ENCODE measurements around the gene ZNF536. TPM values are rescaled to one million over a fixed set of nuclear protein-coding genes. Genes with fewer than 3 reads are reported as not detected.

ZNF536 gene
- total RNA-seq, 4 donors from 2014 or later, result 0.44 to 7.4 (median 0.88) TPM

DNA sequence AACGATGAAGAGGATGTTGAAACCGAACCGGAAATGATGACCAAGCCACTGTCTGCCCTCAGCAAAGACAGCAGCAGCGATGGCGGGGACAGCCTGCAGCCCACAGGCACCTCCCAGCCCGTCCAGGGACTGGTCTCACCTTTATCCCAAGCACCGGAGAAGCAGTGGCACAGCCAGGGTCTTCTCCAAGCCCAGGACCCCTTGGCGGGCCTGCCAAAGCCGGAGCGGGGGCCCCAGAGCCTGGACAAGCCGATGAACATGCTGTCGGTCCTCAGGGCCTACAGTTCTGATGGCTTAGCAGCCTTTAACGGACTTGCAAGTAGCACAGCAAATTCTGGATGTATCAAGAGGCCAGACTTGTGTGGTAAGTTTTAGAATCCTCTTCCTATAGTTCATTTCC lies 177.0 kb downstream of the ZNF536 start:
- no peak overlapping the region for H3K27ac ChIP-seq
- H3K4me3 ChIP-seq, result no peak overlapping the region
- no peaks in the 10 kb centered on the region for H3K27me3 ChIP-seq
- TF ChIP-seq POLR2A (IDR thresholded peaks at IDR 0.05) (no peak), CTCF (IDR thresholded peaks at IDR 0.05) (no peak)
- no peaks in the 10 kb centered on the region for H3K4me1 ChIP-seq
- no peak for DNase-seq
- H3K9me3 ChIP-seq, result no peaks in the 10 kb centered on the region
- 79 to 80% methylated on average over 2 to 12 of the region's 13 CpGs for WGBS, 2 donors
- intact Hi-C loops (cut with DNase I), result no loop called here
- H3K36me3 ChIP-seq, result no peaks in the 10 kb centered on the region

DNA sequence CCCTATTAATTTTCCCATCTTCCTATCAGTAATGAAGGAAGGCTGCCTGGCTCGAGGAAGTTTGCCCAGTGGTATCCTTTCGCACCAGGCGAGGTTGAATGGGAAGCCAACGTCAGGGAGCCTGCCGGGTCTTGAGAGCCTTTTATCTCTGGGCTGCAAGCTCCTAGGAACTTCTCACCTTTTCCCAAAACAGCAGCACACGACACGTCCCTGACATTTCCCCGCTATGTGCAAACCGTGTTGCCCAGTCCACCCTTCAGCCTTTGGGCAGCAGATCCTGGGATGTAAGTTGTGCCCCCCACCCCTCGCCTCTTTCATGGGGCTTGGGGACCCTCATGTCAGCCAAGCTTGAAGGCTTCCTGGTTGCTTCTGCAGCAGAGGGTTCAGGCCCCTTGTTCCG lies 179.1 kb downstream of the ZNF536 start:
- Histone ChIP-seq H3K27me3 (peaks cover 0 to 6% (median 0%) of the 10 kb centered on the region in 4 donors), H3K9me3 (no peaks in the 10 kb centered on the region), H3K4me1 (peaks cover 0 to 6% (median 0%) of the 10 kb centered on the region in 3 donors), H3K27ac (no peak overlapping the region), H3K36me3 (no peaks in the 10 kb centered on the region), H3K4me3 (no peak overlapping the region)
- 46 to 56% methylated on average over 7 to 11 of the region's 11 CpGs for WGBS, 2 donors
- TF ChIP-seq CTCF (IDR thresholded peaks at IDR 0.05) (no peak), POLR2A (IDR thresholded peaks at IDR 0.05) (no peak)
- intact Hi-C loops (cut with DNase I), result no loop called here
- DNase-seq, result no peak

DNA sequence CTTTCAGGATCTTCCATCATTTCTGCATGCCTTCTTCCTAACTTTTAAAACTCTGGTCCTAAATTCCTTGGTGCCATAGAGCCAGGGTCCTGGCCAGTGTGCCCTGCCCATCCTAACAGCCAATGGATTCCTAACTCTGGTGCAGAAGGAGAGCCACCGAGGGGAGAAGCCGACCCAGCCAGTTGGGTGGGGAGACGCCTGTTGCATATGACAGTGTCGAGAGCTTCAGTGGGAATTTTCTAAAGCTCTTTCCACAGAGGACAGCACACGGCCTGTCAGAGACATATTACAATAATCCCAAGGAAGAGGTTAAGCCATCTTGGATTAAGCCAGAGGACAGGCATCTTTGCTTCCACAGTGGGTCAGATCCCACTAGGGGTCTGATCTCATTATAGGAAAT lies 180.4 kb downstream of the ZNF536 start:
- H3K27ac ChIP-seq, result no peak overlapping the region
- no peak for DNase-seq
- H3K4me3 ChIP-seq, result no peak overlapping the region
- no peaks in the 10 kb centered on the region for H3K9me3 ChIP-seq
- no peaks in the 10 kb centered on the region for H3K36me3 ChIP-seq
- intact Hi-C loops (cut with DNase I), result no loop called here
- TF ChIP-seq POLR2A (IDR thresholded peaks at IDR 0.05) (no peak), CTCF (IDR thresholded peaks at IDR 0.05) (no peak)
- WGBS, 2 donors, result 79 to 94% methylated on average over 3 to 5 of the region's 5 CpGs
- H3K27me3 ChIP-seq, result peaks cover 0 to 6% (median 0%) of the 10 kb centered on the region in 4 donors
- H3K4me1 ChIP-seq, result peaks cover 0 to 15% (median 0%) of the 10 kb centered on the region in 3 donors

DNA sequence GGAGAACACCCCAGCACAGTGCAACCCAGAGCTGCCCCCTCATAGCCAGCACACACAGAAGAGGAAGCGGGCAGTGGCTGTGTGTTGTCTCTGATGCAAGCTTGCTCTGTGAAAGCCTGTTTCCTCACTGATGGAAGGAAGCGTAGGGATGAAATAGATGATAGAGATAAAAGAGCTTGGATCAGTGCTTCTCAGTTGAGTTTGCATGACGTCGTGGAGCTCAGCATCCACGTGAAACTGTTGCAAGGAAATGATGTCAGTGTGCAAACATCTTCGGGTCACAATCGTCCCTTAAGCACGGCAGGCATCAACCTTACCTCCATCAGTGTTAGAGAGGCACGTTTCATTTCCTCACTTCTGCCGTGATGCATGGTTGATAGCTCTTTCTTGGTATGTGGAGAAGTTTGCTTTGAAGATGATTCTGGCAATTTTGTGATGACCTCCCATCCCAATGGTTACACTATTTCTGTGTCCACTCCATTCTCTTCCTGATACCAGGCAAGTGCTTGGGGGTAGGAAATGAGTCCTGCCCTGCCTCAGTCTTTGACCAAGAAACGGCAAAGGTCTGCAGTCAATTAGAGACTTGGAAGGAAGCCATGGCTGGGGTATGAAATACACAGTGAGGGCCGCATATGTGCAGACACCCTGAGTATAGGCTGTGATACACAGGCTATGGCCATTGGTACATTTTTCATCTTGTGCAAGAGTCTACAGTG lies 183.0 kb downstream of the ZNF536 start:
- H3K27me3 ChIP-seq, result peaks cover 0 to 6% (median 0%) of the 10 kb centered on the region in 4 donors
- H3K9me3 ChIP-seq, result no peaks in the 10 kb centered on the region
- H3K4me1 ChIP-seq, result peaks cover 0 to 15% (median 0%) of the 10 kb centered on the region in 3 donors
- H3K36me3 ChIP-seq, result no peaks in the 10 kb centered on the region
- TF ChIP-seq POLR2A (IDR thresholded peaks at IDR 0.05), result no peak
- no peak for TF ChIP-seq CTCF (IDR thresholded peaks at IDR 0.05)
- DNase-seq, result no peak
- no peak overlapping the region for H3K4me3 ChIP-seq
- WGBS, 2 donors, result 59 to 75% methylated on average over 11 of the region's 12 CpGs
- intact Hi-C loops (cut with DNase I), result no loop called here
- no peak overlapping the region for H3K27ac ChIP-seq

DNA sequence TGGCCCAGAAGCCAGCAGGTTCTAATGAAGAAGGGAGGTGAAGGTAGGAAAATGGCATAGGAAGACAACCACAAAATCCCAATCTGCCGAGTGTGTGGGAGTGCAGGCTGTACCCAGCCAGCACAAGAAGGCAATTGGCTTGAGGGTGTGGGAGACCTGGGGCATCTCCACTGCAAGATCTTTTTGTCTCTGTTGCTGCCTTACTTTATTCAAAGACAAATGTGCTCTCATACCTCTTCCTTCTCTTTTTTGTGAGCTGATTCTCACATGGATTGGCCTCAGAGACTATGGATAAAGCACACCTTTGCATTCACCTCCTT lies 183.6 kb downstream of the ZNF536 start:
- intact Hi-C loops (cut with DNase I), result no loop called here
- peaks cover 0 to 6% (median 0%) of the 10 kb centered on the region in 4 donors for H3K27me3 ChIP-seq
- no peak for DNase-seq
- TF ChIP-seq CTCF (IDR thresholded peaks at IDR 0.05), result no peak
- no peak for TF ChIP-seq POLR2A (IDR thresholded peaks at IDR 0.05)
- H3K4me1 ChIP-seq, result peaks cover 0 to 15% (median 0%) of the 10 kb centered on the region in 3 donors
- no peaks in the 10 kb centered on the region for H3K9me3 ChIP-seq
- H3K27ac ChIP-seq, result no peak overlapping the region
- WGBS, 2 donors, result 80 to 82% methylated on average over 1 of the region's 1 CpG
- H3K36me3 ChIP-seq, result no peaks in the 10 kb centered on the region
- H3K4me3 ChIP-seq, result no peak overlapping the region

Data from esophagus squamous epithelium (tissue), 5 donors.